ENCODE data around the gene LMX1A.

GRCh38 chr1:165342587-165342986 lies 13.9 kb downstream of the LMX1A start:
- TF ChIP-seq FOXA2 (IDR thresholded peaks at IDR 0.05), result no peak
- no peak for TF ChIP-seq CTCF (IDR thresholded peaks at IDR 0.05; ENCODE audit: low read depth, low read length, missing input control)
- no peak for TF ChIP-seq REST (IDR thresholded peaks at IDR 0.05)
- TF ChIP-seq ZBTB33 (IDR thresholded peaks at IDR 0.05), result no peak
- no peak for TF ChIP-seq YY1 (IDR thresholded peaks at IDR 0.05)
- no peak for TF ChIP-seq RAD21 (IDR thresholded peaks at IDR 0.05)
- TF ChIP-seq MAX (IDR thresholded peaks at IDR 0.05), result no peak
- TF ChIP-seq TAF1 (conservative IDR thresholded peaks at IDR 0.05), result no peak
- TF ChIP-seq HNF4G (IDR thresholded peaks at IDR 0.05), result no peak
- no peak for TF ChIP-seq NR2F2 (IDR thresholded peaks at IDR 0.05)
- no peak for TF ChIP-seq GABPA (IDR thresholded peaks at IDR 0.05 in 1 of 2, conservative IDR thresholded peaks at IDR 0.05 in 1 of 2)

Measured in liver (tissue), 3 donors.